GM21515 (cell line): ENCODE results near the gene VASN.

Experiments
- ATAC-seq: cut with Tn5 transposase; IDR thresholded peaks from one replicate; pipeline ENCODE4 v1.9.1; 2021; ENCODE audit not compliant: unreplicated experiment

Gene VASN

GRCh38 chr16:4419402-4419959 lies 47.8 kb downstream of the VASN start:
- ATAC-seq = no peak

- ATAC-seq = no peak
These were observed 49.0 kb downstream of the VASN start for GRCh38 chr16:4420505-4421105.

GRCh38 chr16:4425378-4426020 lies 53.9 kb downstream of the VASN start, which contains the start of gene DNAJA3:
Gene DNAJA3, plus strand, starts transcription at chr16:4425868. Its CDS starts 14 bp downstream, at chr16:4425882.
- peak; percentile 86 for ATAC-seq

GRCh38 chr16:4426021-4426684 lies 54.5 kb downstream of the VASN start:
- peak; percentile 18 for ATAC-seq

GRCh38 chr16:4426722-4427372 lies 55.2 kb downstream of the VASN start:
- no peak for ATAC-seq

GRCh38 chr16:4428500-4428899 lies 56.9 kb downstream of the VASN start:
- ATAC-seq = no peak

GRCh38 chr16:4431023-4431422 lies 59.4 kb downstream of the VASN start:
- no peak for ATAC-seq
